K562 (cell line): Measurements from ENCODE around the gene DNAJB14. TPM values are rescaled to one million over a fixed set of nuclear protein-coding genes. Genes with fewer than 3 reads are reported as not detected.

Experiments used
- ATF1 ChIP-seq, 2 experiments: fragments of 450-650 bp in 1 of 2; IDR thresholded peaks; 2 replicates each; pipeline ENCODE4 v1.6.1; 2016; ENCODE audit warnings: missing compliant biosample characterization in 1 of 2, missing genetic modification characterization in 1 of 2
- ATF7 ChIP-seq: fragments of 450-650 bp; IDR thresholded peaks from 2 replicates; pipeline ENCODE4 v1.7.1; 2014; ENCODE audit warnings: mild to moderate bottlenecking, moderate library complexity
- FOS ChIP-seq: IDR thresholded peaks from 3 replicates; pipeline ENCODE4 v1.6.1; 2011; ENCODE audit not compliant: insufficient read length; ENCODE audit errors: extremely low read depth
- FOSL1 ChIP-seq: fragments of 200-800 bp; sonication (Bioruptor generic); conservative IDR thresholded peaks from 2 replicates; pipeline ENCODE4 v1.6.1; 2016; ENCODE audit warnings: missing genetic modification characterization, missing compliant biosample characterization
- HSF4 ChIP-seq: fragments of 250-450 bp; sonication (Bioruptor Pico); IDR thresholded peaks from 2 replicates; pipeline ENCODE4 v2.1.2; 2022; ENCODE audit warnings: mild to moderate bottlenecking, moderate library complexity, borderline replicate concordance
- JUN ChIP-seq, 2 experiments: sonication (generic) in 1 of 2; formaldehyde crosslinking in 1 of 2; IDR thresholded peaks; 2 replicates each; pipeline versions ENCODE4 v1.6.1 to v1.8.0; 2012 to 2022; ENCODE audit warnings: borderline replicate concordance in 2 of 2, mild to moderate bottlenecking in 2 of 2, improper control_type of control experiment in 1 of 2, low read depth in 1 of 2, low read length in 1 of 2, missing genetic modification reagents in 1 of 2
- NCOR1 ChIP-seq: fragments of 450-650 bp; IDR thresholded peaks from 2 replicates; pipeline ENCODE4 v1.6.1; 2016; ENCODE audit warnings: mild to moderate bottlenecking, moderate library complexity
- SMAD4 ChIP-seq: fragments of 250-450 bp; sonication (Bioruptor Pico); conservative IDR thresholded peaks from 2 replicates; pipeline ENCODE4 v1.8.0; 2021; ENCODE audit warnings: inconsistent platforms, mild to moderate bottlenecking, moderate library complexity
- SOX6 ChIP-seq: fragments of 450-650 bp; IDR thresholded peaks from 2 replicates; pipeline ENCODE4 v1.6.1; 2014; ENCODE audit warnings: mild to moderate bottlenecking
- polyA plus RNA-seq, 8 experiments: library from polyadenylated mRNA; depleted of rRNA in 4 of 8; stranded (reverse) in 5 of 8; unstranded in 3 of 8; fragments of >200 nt; fragmentation: Nextera tagmentation in 2 of 8; fragmentation: Illumina TruSeq in 1 of 8; extraction: Ambion mirVana in 2 of 8; extraction: Trizol in 1 of 8; gene quantifications; 2 replicates each; pipeline versions ENCODE4 v1.2.1 to v1.2.3, GENCODE V29; 2011 to 2014; ENCODE audit warnings: inconsistent platforms in 1 of 8, missing spikeins in 1 of 8
- total RNA-seq, 7 experiments: library from RNA; depleted of rRNA in 6 of 7; stranded (reverse); fragments of >200 nt in 6 of 7; fragmentation: Illumina TruSeq in 2 of 7; extraction: Trizol in 2 of 7; gene quantifications; 2 replicates each; pipeline versions ENCODE4 v1.2.1 to v1.2.3, GENCODE V29; 2011 to 2021; ENCODE audit warnings: low replicate concordance in 1 of 7
- TF ChIP-seq, protein P1 (sequence below), 2 experiments: fragments of 450-650 bp; IDR thresholded peaks; 2 replicates each; pipeline ENCODE4 v1.6.1; 2016; ENCODE audit warnings: mild to moderate bottlenecking in 2 of 2, borderline replicate concordance in 1 of 2, low read depth in 1 of 2, moderate library complexity in 1 of 2
- TF ChIP-seq, protein P2 (sequence below): fragments of 200-800 bp; sonication (Bioruptor generic); IDR thresholded peaks from 2 replicates; pipeline ENCODE4 v1.6.1; 2017; ENCODE audit warnings: missing genetic modification characterization, missing compliant biosample characterization
- TF ChIP-seq, protein P3 (sequence below): fragments of 450-650 bp; formaldehyde crosslinking; IDR thresholded peaks from 2 replicates; pipeline ENCODE4 v1.4.0; 2022; ENCODE audit warnings: missing genetic modification characterization
- TF ChIP-seq, protein P4 (sequence below), 2 experiments: IDR thresholded peaks in 1 of 2; conservative IDR thresholded peaks in 1 of 2; 2 replicates each; pipeline ENCODE4 v1.6.1; 2016; ENCODE audit warnings: low read depth in 2 of 2, mild to moderate bottlenecking in 1 of 2, missing compliant biosample characterization in 1 of 2, missing genetic modification characterization in 1 of 2, moderate library complexity in 1 of 2

The DNAJB14 gene
- total and polyA plus RNA-seq, 9 of the 15 experiments (the other 6 are each of a cell fraction or from before 2014, with no cell fraction given): 5.5 to 28.0 (median 12.7) TPM

DNA sequence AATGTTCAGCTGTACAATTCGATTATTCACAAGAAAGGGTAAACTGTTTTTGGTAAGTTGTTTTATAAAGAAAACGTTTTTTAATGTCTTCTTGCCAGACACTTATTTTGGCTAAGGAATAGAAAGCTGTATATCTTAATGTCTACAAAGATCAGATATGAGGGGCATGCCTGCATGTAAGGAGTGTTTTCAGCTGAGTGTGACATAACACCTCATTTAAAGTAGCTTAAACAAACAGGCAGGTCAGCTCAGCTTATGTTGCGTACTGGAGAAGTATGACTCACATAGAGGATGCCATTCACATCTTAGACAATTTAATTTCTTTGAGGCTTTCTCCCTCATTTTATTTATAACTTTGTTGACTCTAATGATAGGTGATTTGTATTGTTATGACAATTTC lies 82.6 kb downstream of the DNAJB14 start (continued):
- TF ChIP-seq, protein P1, sequence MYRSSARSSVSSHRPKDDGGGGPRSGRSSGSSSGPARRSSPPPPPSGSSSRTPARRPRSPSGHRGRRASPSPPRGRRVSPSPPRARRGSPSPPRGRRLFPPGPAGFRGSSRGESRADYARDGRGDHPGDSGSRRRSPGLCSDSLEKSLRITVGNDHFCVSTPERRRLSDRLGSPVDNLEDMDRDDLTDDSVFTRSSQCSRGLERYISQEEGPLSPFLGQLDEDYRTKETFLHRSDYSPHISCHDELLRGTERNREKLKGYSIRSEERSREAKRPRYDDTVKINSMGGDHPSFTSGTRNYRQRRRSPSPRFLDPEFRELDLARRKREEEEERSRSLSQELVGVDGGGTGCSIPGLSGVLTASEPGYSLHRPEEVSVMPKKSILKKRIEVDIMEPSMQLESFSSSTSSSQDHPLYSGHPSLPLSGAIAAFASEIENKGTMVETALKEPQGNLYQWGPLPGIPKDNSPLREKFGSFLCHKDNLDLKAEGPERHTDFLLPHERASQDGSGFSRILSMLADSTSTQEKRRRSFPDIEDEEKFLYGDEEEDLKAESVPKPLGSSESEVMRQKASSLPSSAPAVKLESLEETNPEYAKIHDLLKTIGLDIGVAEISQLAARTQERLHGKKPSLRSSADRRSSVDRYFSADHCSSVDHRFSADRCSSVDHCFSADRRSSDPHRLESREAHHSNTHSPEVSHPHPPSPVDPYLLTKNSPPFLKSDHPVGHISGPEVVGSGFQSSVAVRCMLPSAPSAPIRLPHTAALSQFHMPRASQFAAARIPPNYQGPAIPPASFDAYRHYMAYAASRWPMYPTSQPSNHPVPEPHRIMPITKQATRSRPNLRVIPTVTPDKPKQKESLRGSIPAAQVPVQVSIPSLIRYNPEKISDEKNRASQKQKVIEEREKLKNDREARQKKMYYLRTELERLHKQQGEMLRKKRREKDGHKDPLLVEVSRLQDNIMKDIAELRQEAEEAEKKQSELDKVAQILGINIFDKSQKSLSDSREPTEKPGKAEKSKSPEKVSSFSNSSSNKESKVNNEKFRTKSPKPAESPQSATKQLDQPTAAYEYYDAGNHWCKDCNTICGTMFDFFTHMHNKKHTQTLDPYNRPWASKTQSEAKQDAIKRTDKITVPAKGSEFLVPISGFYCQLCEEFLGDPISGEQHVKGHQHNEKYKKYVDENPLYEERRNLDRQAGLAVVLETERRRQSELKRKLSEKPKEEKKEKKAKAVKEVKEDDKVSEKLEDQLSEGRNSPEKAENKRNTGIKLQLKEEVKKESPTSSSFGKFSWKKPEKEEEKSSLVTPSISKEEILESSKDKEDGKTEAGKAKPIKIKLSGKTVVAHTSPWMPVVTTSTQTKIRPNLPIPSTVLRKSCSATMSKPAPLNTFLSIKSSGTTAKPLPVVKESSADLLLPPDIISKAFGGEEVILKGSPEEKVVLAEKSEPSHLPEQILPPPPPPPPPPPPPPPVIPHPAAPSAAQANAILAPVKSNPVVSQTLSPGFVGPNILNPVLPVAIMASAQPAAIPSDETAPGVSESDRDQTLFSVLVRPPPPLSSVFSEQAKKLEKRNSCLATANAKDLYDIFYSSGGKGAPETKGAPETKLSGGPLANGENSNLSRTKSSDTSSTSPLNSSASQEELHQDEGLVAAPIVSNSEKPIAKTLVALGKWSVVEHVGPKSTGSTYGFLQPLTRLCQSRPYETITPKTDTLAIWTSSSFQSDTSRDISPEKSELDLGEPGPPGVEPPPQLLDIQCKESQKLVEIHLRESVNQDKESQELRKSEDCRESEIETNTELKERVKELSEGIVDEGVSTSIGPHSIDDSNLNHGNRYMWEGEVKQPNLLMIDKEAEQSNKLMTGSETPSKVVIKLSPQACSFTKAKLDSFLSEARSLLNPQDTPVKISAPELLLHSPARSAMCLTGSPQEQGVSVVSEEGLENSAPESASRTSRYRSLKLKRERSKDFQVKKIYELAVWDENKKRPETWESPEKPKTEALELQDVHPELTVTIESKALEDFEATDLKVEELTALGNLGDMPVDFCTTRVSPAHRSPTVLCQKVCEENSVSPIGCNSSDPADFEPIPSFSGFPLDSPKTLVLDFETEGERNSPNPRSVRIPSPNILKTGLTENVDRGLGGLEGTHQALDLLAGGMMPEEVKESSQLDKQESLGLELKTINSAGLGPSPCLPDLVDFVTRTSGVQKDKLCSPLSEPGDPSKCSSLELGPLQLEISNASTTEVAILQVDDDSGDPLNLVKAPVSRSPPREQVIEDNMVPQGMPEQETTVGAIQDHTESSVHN (IDR thresholded peaks at IDR 0.05; ENCODE audit: borderline replicate concordance in 1 of 2, low read depth in 1 of 2): peak in 1 of 2 experiments; percentile 66; a peak in 1 of 4 replicates
- TF ChIP-seq ATF1 (CRISPR knock-in tag; IDR thresholded peaks at IDR 0.05) (no peak), ATF1 (tag; IDR thresholded peaks at IDR 0.05) (0 out of 2 replicates have a peak, but pooled peaks have one; percentile 15), ATF7 (no peak), HSF4 (no peak), FOSL1 (tag) (peak; percentile 48), FOS (no peak), JUN (IDR thresholded peaks at IDR 0.05; ENCODE audit: borderline replicate concordance, low read depth, low read length) (peak; percentile 38; the same call in 1 of the 2 replicates), JUN (CRISPR knock-in tag; IDR thresholded peaks at IDR 0.05; ENCODE audit: borderline replicate concordance) (no peak), NCOR1 (peak; percentile 11; the same call in 1 of the 2 replicates), SOX6 (0 out of 2 replicates have a peak, but pooled peaks have one; percentile 14), SMAD4 (CRISPR knock-in tag) (peak; percentile 56)
- TF ChIP-seq, protein P2, sequence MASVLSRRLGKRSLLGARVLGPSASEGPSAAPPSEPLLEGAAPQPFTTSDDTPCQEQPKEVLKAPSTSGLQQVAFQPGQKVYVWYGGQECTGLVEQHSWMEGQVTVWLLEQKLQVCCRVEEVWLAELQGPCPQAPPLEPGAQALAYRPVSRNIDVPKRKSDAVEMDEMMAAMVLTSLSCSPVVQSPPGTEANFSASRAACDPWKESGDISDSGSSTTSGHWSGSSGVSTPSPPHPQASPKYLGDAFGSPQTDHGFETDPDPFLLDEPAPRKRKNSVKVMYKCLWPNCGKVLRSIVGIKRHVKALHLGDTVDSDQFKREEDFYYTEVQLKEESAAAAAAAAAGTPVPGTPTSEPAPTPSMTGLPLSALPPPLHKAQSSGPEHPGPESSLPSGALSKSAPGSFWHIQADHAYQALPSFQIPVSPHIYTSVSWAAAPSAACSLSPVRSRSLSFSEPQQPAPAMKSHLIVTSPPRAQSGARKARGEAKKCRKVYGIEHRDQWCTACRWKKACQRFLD (CRISPR knock-in tag): no peak
- TF ChIP-seq, protein P3, sequence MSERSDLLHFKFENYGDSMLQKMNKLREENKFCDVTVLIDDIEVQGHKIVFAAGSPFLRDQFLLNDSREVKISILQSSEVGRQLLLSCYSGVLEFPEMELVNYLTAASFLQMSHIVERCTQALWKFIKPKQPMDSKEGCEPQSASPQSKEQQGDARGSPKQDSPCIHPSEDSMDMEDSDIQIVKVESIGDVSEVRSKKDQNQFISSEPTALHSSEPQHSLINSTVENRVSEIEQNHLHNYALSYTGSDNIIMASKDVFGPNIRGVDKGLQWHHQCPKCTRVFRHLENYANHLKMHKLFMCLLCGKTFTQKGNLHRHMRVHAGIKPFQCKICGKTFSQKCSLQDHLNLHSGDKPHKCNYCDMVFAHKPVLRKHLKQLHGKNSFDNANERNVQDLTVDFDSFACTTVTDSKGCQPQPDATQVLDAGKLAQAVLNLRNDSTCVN: no peak
- TF ChIP-seq, protein P4, sequence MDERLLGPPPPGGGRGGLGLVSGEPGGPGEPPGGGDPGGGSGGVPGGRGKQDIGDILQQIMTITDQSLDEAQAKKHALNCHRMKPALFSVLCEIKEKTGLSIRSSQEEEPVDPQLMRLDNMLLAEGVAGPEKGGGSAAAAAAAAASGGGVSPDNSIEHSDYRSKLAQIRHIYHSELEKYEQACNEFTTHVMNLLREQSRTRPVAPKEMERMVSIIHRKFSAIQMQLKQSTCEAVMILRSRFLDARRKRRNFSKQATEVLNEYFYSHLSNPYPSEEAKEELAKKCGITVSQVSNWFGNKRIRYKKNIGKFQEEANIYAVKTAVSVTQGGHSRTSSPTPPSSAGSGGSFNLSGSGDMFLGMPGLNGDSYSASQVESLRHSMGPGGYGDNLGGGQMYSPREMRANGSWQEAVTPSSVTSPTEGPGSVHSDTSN (CRISPR knock-in tag; IDR thresholded peaks at IDR 0.05; ENCODE audit: low read depth): no peak
- TF ChIP-seq, protein P4 (tag; conservative IDR thresholded peaks at IDR 0.05; ENCODE audit: low read depth): peak; percentile 80
